Ramos (cell line): Measurements from ENCODE around the gene NPB.

ENCODE experiments used
- in situ Hi-C: fragments of 300-500 bp; cut with MboI; formaldehyde crosslinking; loops from one replicate; pipeline ENCODE4 v1.14.3; 2022; ENCODE audit warnings: low sequenced_read_pairs; ENCODE audit not compliant: unreplicated experiment

The NPB gene

DNA sequence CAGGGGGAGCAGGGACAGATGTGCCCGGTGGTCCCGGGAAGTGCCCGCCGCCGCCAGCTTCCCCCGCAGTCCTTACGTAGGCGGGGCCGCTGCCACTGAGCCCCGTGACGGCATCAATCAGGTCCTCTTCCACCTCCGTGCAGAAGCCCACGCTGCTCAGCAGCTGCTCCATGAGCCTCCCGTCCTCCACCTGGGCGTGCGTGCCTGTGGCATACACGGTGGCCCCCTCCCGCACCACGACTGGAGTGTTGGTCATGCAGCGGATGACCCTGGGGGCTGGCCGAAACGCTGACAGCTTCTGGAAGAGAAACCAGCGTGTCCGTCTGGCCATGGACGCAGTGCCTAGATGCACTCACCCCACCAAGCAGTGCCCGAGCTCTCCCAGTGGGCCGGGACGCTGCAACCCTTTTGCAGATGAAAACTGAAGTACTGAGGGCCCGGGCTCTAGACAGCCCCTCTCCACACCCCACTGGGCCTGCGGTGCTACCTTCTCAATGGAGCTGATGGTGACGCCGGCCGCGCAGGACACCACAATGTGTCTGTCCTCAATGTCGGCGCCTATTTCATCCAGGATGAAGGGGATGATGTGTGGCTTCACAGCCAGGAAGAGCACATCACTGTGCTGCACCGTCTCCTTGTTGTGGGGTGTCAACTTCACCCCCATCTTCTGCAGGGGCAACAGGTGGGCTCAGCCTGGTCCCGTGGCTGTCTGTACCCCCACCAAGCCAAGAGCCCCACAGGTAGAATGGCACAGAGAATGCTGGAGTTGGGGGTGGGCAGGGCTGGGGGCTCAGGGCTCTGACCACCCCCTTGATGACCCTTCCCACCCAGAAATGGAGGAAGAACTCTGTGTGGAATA lies 33.0 kb downstream of the NPB start:
- in situ Hi-C loops, result no loop called here

GRCh38 chr17:81935709-81936084 lies 33.7 kb downstream of the NPB start:
- in situ Hi-C loops, result no loop called here

DNA sequence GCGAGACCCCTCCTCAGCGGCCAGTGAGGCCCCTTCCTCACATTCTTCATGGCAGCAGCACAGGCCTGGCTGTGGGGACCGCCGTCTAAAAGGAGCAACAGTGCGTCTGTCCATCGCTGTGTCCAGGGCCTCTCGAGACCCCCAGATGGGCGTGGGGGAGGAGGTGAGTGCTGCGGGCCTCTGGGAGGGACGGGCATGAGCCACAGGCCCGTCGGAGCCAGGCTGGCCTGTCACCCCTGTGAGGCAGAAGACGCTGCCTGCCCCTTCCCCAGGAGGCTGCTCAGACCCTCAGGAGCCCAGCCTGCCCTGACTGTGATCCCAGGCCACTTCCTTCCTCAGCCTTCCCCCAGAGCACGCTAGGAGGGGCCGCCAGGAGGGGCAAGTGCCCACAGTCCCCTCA lies 37.2 kb downstream of the NPB start:
- in situ Hi-C loops, result no loop called here

- in situ Hi-C loops, result no loop called here
These were observed 37.9 kb downstream of the NPB start for GRCh38 chr17:81939881-81940385.

DNA sequence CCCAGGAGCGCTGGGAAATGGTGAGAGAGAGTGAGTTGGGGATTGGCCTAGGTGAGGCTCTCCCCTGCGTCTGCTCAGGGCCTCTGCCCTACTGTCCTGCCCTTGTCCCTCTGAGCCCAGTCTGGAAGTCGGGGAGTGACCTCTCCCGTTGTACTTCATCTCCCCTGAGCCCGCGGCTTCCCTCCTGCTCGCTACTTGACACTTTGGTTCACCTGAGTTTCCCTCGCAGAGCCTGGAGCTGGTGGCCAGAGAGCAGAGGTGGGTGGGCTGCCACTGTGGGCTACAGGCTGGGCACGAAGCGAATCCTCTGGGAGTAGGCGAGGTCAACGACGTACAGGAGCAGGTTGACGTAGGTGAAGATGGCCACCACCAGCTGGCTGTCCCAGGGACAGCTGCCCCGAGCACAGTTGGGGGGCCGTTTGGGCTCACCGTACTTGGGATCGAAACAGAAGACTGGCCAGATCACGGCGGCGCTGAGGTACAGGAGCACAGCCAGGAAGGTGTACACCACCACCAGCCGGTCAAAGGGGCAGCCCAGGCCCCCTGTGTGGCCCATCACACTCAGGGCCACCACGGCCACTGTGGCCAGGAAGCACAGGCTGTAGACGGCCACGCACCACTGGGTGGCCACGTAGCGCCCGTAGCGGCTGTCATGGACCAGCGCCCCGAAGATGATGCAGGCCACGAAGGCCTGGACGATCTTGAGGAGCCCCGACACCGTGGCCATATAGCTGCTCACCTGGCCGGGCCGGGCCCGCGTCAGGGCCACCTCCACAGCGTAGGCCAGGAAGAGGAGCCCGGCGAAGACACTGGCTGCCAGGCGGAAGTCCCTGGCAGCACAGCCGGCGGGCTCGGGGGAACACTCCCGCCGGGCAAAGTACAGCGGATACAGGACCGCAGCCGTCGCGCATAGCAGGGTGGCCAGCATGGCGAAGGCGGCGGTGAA lies 38.8 kb downstream of the NPB start:
- in situ Hi-C loops, result no loop called here

- in situ Hi-C loops, result no loop called here
These were observed 39.6 kb downstream of the NPB start for GRCh38 chr17:81941484-81942166.

DNA sequence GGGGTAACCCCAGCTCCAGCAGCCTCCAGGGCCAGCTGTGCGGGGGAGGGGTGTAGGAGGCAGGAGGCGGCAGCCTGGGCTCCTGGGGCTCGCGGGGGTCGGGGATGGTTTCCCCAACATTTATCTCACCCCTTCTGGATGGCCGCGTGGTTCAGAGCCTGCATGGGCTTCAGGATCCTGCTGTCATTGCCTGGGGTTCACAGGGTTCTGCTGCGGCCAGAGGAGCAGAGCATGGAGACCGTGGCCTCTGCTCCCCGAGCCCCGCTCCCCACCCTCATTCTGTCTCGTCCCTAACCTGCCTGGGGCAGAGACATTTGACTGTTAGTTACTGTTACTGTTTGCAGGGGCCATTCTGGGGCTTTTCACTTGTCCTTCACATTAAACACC lies 40.1 kb downstream of the NPB start:
- in situ Hi-C loops, result no loop called here

GRCh38 chr17:81944858-81945257 lies 42.8 kb downstream of the NPB start:
- in situ Hi-C loops, result no loop called here

GRCh38 chr17:81947189-81947588 lies 45.2 kb downstream of the NPB start, which contains the start of gene MYADML2:
MYADML2 (minus strand) TSS chr17:81947233; CDS start chr17:81941741, 5,492 bp downstream.
- in situ Hi-C loops, result no loop called here

DNA sequence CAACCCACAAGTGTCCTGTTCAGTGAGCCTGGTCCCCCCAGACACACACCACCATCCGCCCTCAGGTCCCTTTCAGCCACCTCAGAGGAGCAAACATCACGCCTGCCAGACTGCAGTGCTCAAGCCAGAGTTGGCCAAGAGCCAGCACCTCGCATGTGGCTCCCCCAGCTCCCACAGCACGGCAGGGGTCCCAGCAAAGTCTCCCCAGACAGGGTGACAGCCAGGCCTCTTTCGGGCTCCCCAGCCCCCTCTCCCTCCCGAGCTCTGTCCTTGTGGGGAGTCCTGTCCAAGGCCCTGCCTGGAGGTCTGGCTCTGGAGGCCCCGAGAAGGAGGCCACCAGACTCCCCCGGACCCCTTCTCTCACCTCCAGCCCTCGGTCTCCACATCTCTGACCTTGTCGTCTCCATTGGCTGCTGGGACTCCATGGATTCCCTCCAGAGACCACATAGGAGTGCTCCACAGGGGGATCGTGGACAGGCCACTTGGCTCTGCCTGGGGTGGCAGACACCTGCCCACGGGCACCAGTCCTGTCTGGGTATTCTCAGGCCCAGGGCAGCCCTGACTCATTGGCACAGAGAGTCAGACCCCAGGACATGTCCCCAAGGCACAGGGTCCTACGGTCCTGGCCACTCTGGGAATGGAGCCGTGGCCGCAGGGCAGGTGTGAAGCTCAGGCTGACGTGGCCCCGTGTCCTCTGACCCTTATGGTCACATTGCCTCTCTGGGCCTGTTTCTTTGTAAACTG lies 46.8 kb downstream of the NPB start:
- in situ Hi-C loops, result no loop called here

DNA sequence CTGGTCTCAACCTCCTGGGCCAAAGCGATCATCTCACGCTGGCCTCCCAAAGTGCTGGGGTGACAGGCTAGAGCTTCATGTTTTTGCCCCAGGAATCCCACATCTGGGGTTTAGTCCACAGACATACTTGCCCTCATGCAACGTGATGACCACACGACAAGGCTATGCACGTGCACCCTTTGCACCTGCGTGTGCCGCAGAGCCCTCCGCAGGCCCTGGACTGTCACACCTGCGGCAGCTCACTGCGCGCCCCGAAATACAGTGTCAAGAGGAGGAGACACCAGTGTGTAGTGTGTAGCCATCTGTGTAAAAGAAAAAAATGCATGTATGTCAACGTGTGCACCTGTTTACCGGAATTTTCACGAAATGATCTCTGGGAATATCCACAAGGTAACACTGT lies 48.5 kb downstream of the NPB start:
- in situ Hi-C loops, result loop anchor here (10.0 kb wide), 1 partner anchor 204 kb away; no protein-coding TSS in a partner anchor

- in situ Hi-C loops, result loop anchor here (10.0 kb wide), 1 partner anchor 203 kb away; no protein-coding TSS in a partner anchor
These were observed 50.0 kb downstream of the NPB start for GRCh38 chr17:81951785-81952684.
